IPS-NIHi7 (cell line): Measurements from ENCODE around the gene HHIP.
A peak's percentile ranks its signal among the peaks of the same experiment; 100 is the strongest.
"Not testable (repeated sequence)": the region's sequence is repeated elsewhere in the genome, so short reads cannot be mapped to it uniquely, and the experiment has no call there.

ENCODE experiments used
- DNase-seq: peaks from one replicate; pipeline ENCODE4 v3.0.0; 2012; ENCODE audit warnings: mixed read lengths; ENCODE audit errors: extremely low spot score

Gene HHIP

GRCh38 chr4:144748814-144749555, 103.0 kb downstream of the HHIP start:
- DNase-seq, result no peak

GRCh38 chr4:144750348-144750747, 104.4 kb downstream of the HHIP start:
- DNase-seq, result no peak

GRCh38 chr4:144754562-144755410, 108.8 kb downstream of the HHIP start:
- peak; percentile 56 for DNase-seq

GRCh38 chr4:144757969-144758368, 112.0 kb downstream of the HHIP start:
- no peak for DNase-seq

GRCh38 chr4:144768809-144769208, 122.9 kb downstream of the HHIP start:
- DNase-seq, result not testable (repeated sequence)

- DNase-seq, result no peak
Observed at GRCh38 chr4:144778364-144778763, 132.4 kb downstream of the HHIP start.

- no peak for DNase-seq
Observed at GRCh38 chr4:144782345-144782744, 136.4 kb downstream of the HHIP start.

- no peak for DNase-seq
Observed at GRCh38 chr4:144785961-144786360, 140.0 kb downstream of the HHIP start.

- DNase-seq, result peak; percentile 48
Observed at GRCh38 chr4:144787365-144788258, 141.7 kb downstream of the HHIP start.

GRCh38 chr4:144788469-144788868, 142.5 kb downstream of the HHIP start:
- no peak for DNase-seq

- DNase-seq, result not testable (repeated sequence)
Observed at GRCh38 chr4:144791933-144792332, 146.0 kb downstream of the HHIP start.
